Measurements from ENCODE around the gene UNC13A. TPM values are rescaled to one million over a fixed set of nuclear protein-coding genes. Genes with fewer than 3 reads are reported as not detected.

UNC13A gene
- polyA plus RNA-seq, 1 donor from 2014 or later = 7.8 TPM

DNA sequence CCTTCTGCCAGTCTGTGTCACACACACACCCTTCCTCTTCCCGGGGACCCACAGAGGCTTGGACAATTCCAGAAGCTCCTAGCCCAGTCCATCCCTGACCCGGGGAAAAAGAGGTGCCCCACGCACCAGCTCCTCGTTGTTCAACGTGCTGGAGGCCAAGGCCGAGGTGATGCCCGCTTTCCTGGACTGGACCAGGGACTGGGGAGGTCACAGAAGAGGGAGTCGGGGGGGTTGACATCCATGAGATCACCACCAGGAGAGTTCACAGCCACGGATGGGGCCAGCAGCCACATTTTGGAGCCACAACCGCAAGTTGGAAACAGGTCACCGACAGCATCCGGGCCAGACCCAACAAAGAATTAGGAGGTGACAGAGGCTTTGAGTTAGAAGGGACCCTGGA, 39.4 kb downstream of the UNC13A start:
- no peak overlapping the region for H3K4me2 ChIP-seq (ENCODE audit: low read length)
- H2AFZ ChIP-seq (ENCODE audit: low read depth, low read length) = no peak overlapping the region
- H3K9me2 ChIP-seq (ENCODE audit: insufficient read depth, low read length) = no peaks in the 10 kb centered on the region
- H3K79me2 ChIP-seq (replicated peaks; ENCODE audit: insufficient read depth, low read length) = no peaks in the 10 kb centered on the region
- no peak overlapping the region for H3K9ac ChIP-seq (ENCODE audit: low read length)
- H3K36me3 ChIP-seq (ENCODE audit: insufficient read depth, low read length) = no peaks in the 10 kb centered on the region
- no peak overlapping the region for H3K4me3 ChIP-seq (ENCODE audit: low read length)
- H3F3A ChIP-seq (ENCODE audit: insufficient read depth, low read length, poor library complexity, severe bottlenecking) = no peaks in the 10 kb centered on the region
- H4K20me1 ChIP-seq (ENCODE audit: insufficient read depth) = no peaks in the 10 kb centered on the region
- TF ChIP-seq RAD21 (conservative IDR thresholded peaks at IDR 0.05) (no peak), MXI1 (conservative IDR thresholded peaks at IDR 0.05; ENCODE audit: poor library complexity, severe bottlenecking) (no peak), EZH2 (IDR thresholded peaks at IDR 0.05; ENCODE audit: borderline replicate concordance, insufficient read depth, low read length, poor library complexity, severe bottlenecking) (no peak), POLR2AphosphoS5 (IDR thresholded peaks at IDR 0.05) (no peak)
- no peaks in the 10 kb centered on the region for H3K9me3 ChIP-seq (ENCODE audit: low read length)
- no peak overlapping the region for H3K27ac ChIP-seq (ENCODE audit: low read length)
- no peaks in the 10 kb centered on the region for H3K27me3 ChIP-seq (ENCODE audit: insufficient read depth, low read depth, low read length)

DNA sequence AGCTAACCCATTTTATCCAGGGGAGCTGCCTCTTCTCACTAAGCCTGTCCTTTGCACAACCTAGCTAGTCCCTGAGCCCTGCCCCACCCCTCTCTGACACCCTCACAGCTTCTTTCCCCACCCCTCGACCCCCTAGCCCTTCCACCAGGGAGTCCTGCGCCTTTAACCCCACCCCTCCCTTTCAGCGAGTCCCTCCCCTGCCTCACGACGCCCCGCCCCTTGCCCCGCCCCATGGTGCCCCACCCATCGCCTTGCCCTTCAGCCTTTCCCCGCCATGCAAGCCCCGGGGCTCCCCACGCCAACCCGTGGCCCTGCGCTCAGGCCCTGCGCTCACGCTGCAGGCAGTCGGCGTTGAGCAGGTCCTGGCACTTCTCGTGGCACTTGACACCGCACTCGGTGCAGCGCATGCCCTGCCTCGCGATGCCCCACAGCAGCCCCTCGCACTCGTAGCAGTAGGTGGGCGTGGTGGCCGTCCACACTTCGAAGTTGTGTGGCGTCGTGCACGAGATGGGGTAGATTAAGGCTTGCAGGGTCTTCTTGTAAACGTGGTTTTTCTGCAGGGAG, 40.0 kb downstream of the UNC13A start:
- Histone ChIP-seq H3K9me3 (ENCODE audit: low read length) (no peaks in the 10 kb centered on the region), H3K9ac (ENCODE audit: low read length) (no peak overlapping the region), H4K20me1 (ENCODE audit: insufficient read depth) (no peaks in the 10 kb centered on the region), H3K36me3 (ENCODE audit: insufficient read depth, low read length) (no peaks in the 10 kb centered on the region), H3K4me2 (ENCODE audit: low read length) (no peak overlapping the region), H3K4me3 (ENCODE audit: low read length) (no peak overlapping the region), H3K9me2 (ENCODE audit: insufficient read depth, low read length) (no peaks in the 10 kb centered on the region), H3K27ac (ENCODE audit: low read length) (no peak overlapping the region), H3K27me3 (ENCODE audit: insufficient read depth, low read depth, low read length) (no peaks in the 10 kb centered on the region), H2AFZ (ENCODE audit: low read depth, low read length) (no peak overlapping the region), H3K79me2 (replicated peaks; ENCODE audit: insufficient read depth, low read length) (no peaks in the 10 kb centered on the region), H3F3A (ENCODE audit: insufficient read depth, low read length, poor library complexity, severe bottlenecking) (no peaks in the 10 kb centered on the region)
- TF ChIP-seq EZH2 (IDR thresholded peaks at IDR 0.05; ENCODE audit: borderline replicate concordance, insufficient read depth, low read length, poor library complexity, severe bottlenecking) (no peak), TAF1 (IDR thresholded peaks at IDR 0.05; ENCODE audit: low read depth) (no peak), MXI1 (conservative IDR thresholded peaks at IDR 0.05; ENCODE audit: poor library complexity, severe bottlenecking) (no peak), RAD21 (conservative IDR thresholded peaks at IDR 0.05) (no peak), EP300 (conservative IDR thresholded peaks at IDR 0.05; ENCODE audit: poor library complexity, severe bottlenecking) (no peak), POLR2AphosphoS5 (IDR thresholded peaks at IDR 0.05) (no peak), SMC3 (conservative IDR thresholded peaks at IDR 0.05; ENCODE audit: poor library complexity) (no peak)
- TF ChIP-seq, protein P1, sequence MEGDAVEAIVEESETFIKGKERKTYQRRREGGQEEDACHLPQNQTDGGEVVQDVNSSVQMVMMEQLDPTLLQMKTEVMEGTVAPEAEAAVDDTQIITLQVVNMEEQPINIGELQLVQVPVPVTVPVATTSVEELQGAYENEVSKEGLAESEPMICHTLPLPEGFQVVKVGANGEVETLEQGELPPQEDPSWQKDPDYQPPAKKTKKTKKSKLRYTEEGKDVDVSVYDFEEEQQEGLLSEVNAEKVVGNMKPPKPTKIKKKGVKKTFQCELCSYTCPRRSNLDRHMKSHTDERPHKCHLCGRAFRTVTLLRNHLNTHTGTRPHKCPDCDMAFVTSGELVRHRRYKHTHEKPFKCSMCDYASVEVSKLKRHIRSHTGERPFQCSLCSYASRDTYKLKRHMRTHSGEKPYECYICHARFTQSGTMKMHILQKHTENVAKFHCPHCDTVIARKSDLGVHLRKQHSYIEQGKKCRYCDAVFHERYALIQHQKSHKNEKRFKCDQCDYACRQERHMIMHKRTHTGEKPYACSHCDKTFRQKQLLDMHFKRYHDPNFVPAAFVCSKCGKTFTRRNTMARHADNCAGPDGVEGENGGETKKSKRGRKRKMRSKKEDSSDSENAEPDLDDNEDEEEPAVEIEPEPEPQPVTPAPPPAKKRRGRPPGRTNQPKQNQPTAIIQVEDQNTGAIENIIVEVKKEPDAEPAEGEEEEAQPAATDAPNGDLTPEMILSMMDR (IDR thresholded peaks at IDR 0.05; ENCODE audit: poor library complexity, severe bottlenecking) = no peak
- TF ChIP-seq, protein P2, sequence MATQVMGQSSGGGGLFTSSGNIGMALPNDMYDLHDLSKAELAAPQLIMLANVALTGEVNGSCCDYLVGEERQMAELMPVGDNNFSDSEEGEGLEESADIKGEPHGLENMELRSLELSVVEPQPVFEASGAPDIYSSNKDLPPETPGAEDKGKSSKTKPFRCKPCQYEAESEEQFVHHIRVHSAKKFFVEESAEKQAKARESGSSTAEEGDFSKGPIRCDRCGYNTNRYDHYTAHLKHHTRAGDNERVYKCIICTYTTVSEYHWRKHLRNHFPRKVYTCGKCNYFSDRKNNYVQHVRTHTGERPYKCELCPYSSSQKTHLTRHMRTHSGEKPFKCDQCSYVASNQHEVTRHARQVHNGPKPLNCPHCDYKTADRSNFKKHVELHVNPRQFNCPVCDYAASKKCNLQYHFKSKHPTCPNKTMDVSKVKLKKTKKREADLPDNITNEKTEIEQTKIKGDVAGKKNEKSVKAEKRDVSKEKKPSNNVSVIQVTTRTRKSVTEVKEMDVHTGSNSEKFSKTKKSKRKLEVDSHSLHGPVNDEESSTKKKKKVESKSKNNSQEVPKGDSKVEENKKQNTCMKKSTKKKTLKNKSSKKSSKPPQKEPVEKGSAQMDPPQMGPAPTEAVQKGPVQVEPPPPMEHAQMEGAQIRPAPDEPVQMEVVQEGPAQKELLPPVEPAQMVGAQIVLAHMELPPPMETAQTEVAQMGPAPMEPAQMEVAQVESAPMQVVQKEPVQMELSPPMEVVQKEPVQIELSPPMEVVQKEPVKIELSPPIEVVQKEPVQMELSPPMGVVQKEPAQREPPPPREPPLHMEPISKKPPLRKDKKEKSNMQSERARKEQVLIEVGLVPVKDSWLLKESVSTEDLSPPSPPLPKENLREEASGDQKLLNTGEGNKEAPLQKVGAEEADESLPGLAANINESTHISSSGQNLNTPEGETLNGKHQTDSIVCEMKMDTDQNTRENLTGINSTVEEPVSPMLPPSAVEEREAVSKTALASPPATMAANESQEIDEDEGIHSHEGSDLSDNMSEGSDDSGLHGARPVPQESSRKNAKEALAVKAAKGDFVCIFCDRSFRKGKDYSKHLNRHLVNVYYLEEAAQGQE (IDR thresholded peaks at IDR 0.05; ENCODE audit: borderline replicate concordance) = no peak

Measured in neural cell (in vitro differentiated cells).